Mammary epithelial cell (primary cell): ENCODE measurements around the gene ABCA1.

Experiments used
- EZH2 ChIP-seq: IDR thresholded peaks from 2 replicates; pipeline ENCODE4 v1.6.1; 2012; ENCODE audit warnings: low read length, inconsistent platforms, borderline replicate concordance
- TF ChIP-seq, protein P1 (sequence below), 2 donors: IDR thresholded peaks in 1 of 2; conservative IDR thresholded peaks in 1 of 2; 2 replicates each; pipeline ENCODE4 v1.5.1; 2011 to 2012; ENCODE audit warnings: inconsistent platforms in 2 of 2, low read length in 2 of 2, mild to moderate bottlenecking in 2 of 2, control low read depth in 1 of 2, low read depth in 1 of 2; ENCODE audit not compliant: insufficient read depth in 1 of 2; ENCODE audit errors: extremely low read depth in 1 of 2

DNA sequence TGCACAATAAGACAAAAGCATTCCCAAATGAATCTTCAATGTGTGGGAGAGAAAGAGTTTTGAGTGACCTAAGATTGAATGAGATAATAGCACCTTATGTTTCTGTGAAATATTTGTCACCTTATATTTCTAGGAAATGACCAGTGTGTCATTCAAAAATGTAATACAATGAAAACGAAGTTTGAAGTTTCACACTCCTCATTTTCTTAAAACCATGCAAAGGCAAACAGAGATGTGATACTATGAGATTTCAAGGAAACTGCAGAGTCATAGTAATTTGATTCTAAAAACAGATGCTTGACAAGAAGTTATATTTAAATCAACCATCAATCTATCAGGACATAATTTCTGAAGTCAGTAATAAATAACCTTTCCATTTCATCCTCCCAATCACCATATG, 13.6 kb upstream of the ABCA1 start:
- TF ChIP-seq, protein P1, sequence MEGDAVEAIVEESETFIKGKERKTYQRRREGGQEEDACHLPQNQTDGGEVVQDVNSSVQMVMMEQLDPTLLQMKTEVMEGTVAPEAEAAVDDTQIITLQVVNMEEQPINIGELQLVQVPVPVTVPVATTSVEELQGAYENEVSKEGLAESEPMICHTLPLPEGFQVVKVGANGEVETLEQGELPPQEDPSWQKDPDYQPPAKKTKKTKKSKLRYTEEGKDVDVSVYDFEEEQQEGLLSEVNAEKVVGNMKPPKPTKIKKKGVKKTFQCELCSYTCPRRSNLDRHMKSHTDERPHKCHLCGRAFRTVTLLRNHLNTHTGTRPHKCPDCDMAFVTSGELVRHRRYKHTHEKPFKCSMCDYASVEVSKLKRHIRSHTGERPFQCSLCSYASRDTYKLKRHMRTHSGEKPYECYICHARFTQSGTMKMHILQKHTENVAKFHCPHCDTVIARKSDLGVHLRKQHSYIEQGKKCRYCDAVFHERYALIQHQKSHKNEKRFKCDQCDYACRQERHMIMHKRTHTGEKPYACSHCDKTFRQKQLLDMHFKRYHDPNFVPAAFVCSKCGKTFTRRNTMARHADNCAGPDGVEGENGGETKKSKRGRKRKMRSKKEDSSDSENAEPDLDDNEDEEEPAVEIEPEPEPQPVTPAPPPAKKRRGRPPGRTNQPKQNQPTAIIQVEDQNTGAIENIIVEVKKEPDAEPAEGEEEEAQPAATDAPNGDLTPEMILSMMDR (conservative IDR thresholded peaks at IDR 0.05 in 1 of 2, IDR thresholded peaks at IDR 0.05 in 1 of 2; ENCODE audit: extremely low read depth in 1 of 2, insufficient read depth in 1 of 2, low read depth in 1 of 2, low read length in 2 of 2) = no peak
- no peak for TF ChIP-seq EZH2
